Ammon's horn (tissue), 1 donor: ENCODE results near the gene LRRC8C.
"Not testable (repeated sequence)": the region's sequence is repeated elsewhere in the genome, so short reads cannot be mapped to it uniquely, and the experiment has no call there.

Source experiments
- DNase-seq: peaks from one replicate; pipeline ENCODE4 v3.0.0-alpha.2; 2016; ENCODE audit warnings: low spot score

Gene LRRC8C

GRCh38 chr1:89607586-89608318 is 25.2 kb upstream of the LRRC8C start:
- DNase-seq, result no peak

- DNase-seq, result no peak
Measured at GRCh38 chr1:89608319-89608983, 24.5 kb upstream of the LRRC8C start.

GRCh38 chr1:89608984-89609725 is 23.8 kb upstream of the LRRC8C start:
- no peak for DNase-seq

GRCh38 chr1:89609781-89610456 is 23.0 kb upstream of the LRRC8C start:
- no peak for DNase-seq

- no peak for DNase-seq
Measured at GRCh38 chr1:89610457-89611011, 22.4 kb upstream of the LRRC8C start.

GRCh38 chr1:89611721-89612120 is 21.2 kb upstream of the LRRC8C start:
- no peak for DNase-seq

- no peak for DNase-seq
Measured at GRCh38 chr1:89613928-89614327, 19.0 kb upstream of the LRRC8C start.

GRCh38 chr1:89615676-89616598 is 17.0 kb upstream of the LRRC8C start:
- no peak for DNase-seq

GRCh38 chr1:89616844-89617627 is 15.9 kb upstream of the LRRC8C start:
- no peak for DNase-seq

GRCh38 chr1:89620664-89621063 is 12.3 kb upstream of the LRRC8C start:
- no peak for DNase-seq

GRCh38 chr1:89622895-89623294 is 10.0 kb upstream of the LRRC8C start:
- DNase-seq, result no peak

GRCh38 chr1:89624314-89624713 is 8.6 kb upstream of the LRRC8C start:
- DNase-seq, result peak; percentile 62

- DNase-seq, result no peak
Measured at GRCh38 chr1:89624715-89625323, 8.1 kb upstream of the LRRC8C start.

GRCh38 chr1:89627596-89627962 is 5.3 kb upstream of the LRRC8C start:
- DNase-seq, result peak; percentile 65

- DNase-seq, result no peak
Measured at GRCh38 chr1:89629146-89629545, 3.8 kb upstream of the LRRC8C start.

- DNase-seq, result not testable (repeated sequence)
Measured at GRCh38 chr1:89629600-89629999, 3.3 kb upstream of the LRRC8C start.

GRCh38 chr1:89630048-89630447 is 2.9 kb upstream of the LRRC8C start:
- DNase-seq, result no peak

GRCh38 chr1:89631816-89632656 is 884 bp upstream of the LRRC8C start:
- DNase-seq, result no peak

- DNase-seq, result peak; percentile 59
Measured at GRCh38 chr1:89633248-89633799, 404 bp downstream of the LRRC8C start.
